A673 (cell line): ENCODE results near the gene ZNRF3. TPM values are rescaled to one million over a fixed set of nuclear protein-coding genes. Genes with fewer than 3 reads are reported as not detected.

Experiments
- BruUV-seq: library from RNA; stranded (reverse); fragments of 400-500 nt; replicated peaks from 2 replicates; lab custom pipeline; 2021; lab: Mats Ljungman, UMichigan
- CTCF ChIA-PET: fragments of 300-600 bp; sonication (Branson Sonifier 250); formaldehyde crosslinking; loops from one replicate; lab custom pipeline; 2022; ENCODE audit warnings: antibody characterized with exemption; lab: Charles Lee
- POLR2A ChIA-PET: fragments of 300-600 bp; sonication (Branson Sonifier 250); formaldehyde crosslinking; loops from one replicate; lab custom pipeline; 2022; ENCODE audit warnings: antibody characterized with exemption; ENCODE audit not compliant: low non-redundant PET; lab: Charles Lee
- DNase-seq: peaks from one replicate; pipeline ENCODE4 v3.0.0-alpha.2; 2015; ENCODE audit warnings: low spot score
- H3K27ac ChIP-seq: fragments of 200-600 bp; sonication (generic); 2 replicates; pipeline ENCODE4 v1.5.1; 2016; ENCODE audit warnings: mixed run types, low read depth, mild to moderate bottlenecking, mixed read lengths, antibody characterized with exemption, low read length; ENCODE audit not compliant: poor library complexity, severe bottlenecking
- H3K27me3 ChIP-seq: fragments of 200-600 bp; sonication (generic); replicated peaks from 2 replicates; pipeline ENCODE4 v1.6.1; 2017; ENCODE audit warnings: mixed run types, low read depth, mild to moderate bottlenecking, mixed read lengths, antibody characterized with exemption, low read length; ENCODE audit not compliant: insufficient read depth, poor library complexity
- H3K36me3 ChIP-seq: fragments of 200-600 bp; sonication (generic); 2 replicates; pipeline ENCODE4 v1.6.1; 2016; ENCODE audit warnings: mixed run types, mild to moderate bottlenecking, mixed read lengths, antibody characterized with exemption, low read length; ENCODE audit not compliant: insufficient read depth, poor library complexity, severe bottlenecking
- H3K4me1 ChIP-seq: fragments of 200-600 bp; sonication (generic); 2 replicates; pipeline ENCODE4 v1.6.1; 2017; ENCODE audit warnings: mixed run types, mild to moderate bottlenecking, mixed read lengths, antibody characterized with exemption, low read length; ENCODE audit not compliant: insufficient read depth, poor library complexity, severe bottlenecking
- H3K4me3 ChIP-seq: fragments of 200-600 bp; sonication (generic); 2 replicates; pipeline ENCODE4 v1.5.1; 2016; ENCODE audit warnings: low read depth, mixed run types, mild to moderate bottlenecking, mixed read lengths, low read length; ENCODE audit not compliant: poor library complexity, severe bottlenecking
- H3K9me3 ChIP-seq: fragments of 200-600 bp; sonication (generic); 2 replicates; pipeline ENCODE4 v1.6.1; 2016; ENCODE audit warnings: mixed run types, low read depth, mild to moderate bottlenecking, mixed read lengths, antibody characterized with exemption, low read length; ENCODE audit not compliant: poor library complexity, severe bottlenecking
- CTCF ChIP-seq: fragments of 300-800, 200-600 bp; sonication (generic); conservative IDR thresholded peaks from 2 replicates; pipeline ENCODE4 v1.5.1; 2017; ENCODE audit warnings: low read depth, mild to moderate bottlenecking, antibody characterized with exemption, low read length, moderate library complexity, mixed read lengths
- EZH2 ChIP-seq: fragments of 200-600 bp; sonication (generic); IDR thresholded peaks from 2 replicates; pipeline ENCODE4 v1.6.1; 2017; ENCODE audit warnings: borderline replicate concordance, low read depth, mild to moderate bottlenecking, mixed read lengths, antibody characterized with exemption, low read length; ENCODE audit not compliant: poor library complexity, severe bottlenecking
- intact Hi-C: fragments of 100-400 bp; cut with micrococcal nuclease; formaldehyde crosslinking; loops from one replicate; pipeline ENCODE4 v1.10.0; 2022; ENCODE audit not compliant: unreplicated experiment
- total RNA-seq: library from RNA; stranded (reverse); gene quantifications from 2 replicates; pipeline ENCODE4 v1.2.3, GENCODE V29; 2021

Gene ZNRF3
- total RNA-seq, 1 experiment from 2014 or later, result 11.9 TPM

- no TSS peak for BruUV-seq
- no peak for DNase-seq
- Histone ChIP-seq H3K27me3 (no peaks in the 10 kb centered on the region), H3K4me3 (no peak overlapping the region), H3K9me3 (no peaks in the 10 kb centered on the region), H3K27ac (no peak overlapping the region), H3K36me3 (no peaks in the 10 kb centered on the region), H3K4me1 (no peaks in the 10 kb centered on the region)
- TF ChIP-seq CTCF (no peak), EZH2 (no peak)
- ChIA-PET POLR2A (no interaction called here), CTCF (no interaction called here)
- intact Hi-C loops, result no loop called here
Measured at GRCh38 chr22:28869736-28870135, 13.6 kb upstream of the ZNRF3 start.

GRCh38 chr22:28873183-28873963 is 10.0 kb upstream of the ZNRF3 start:
- intact Hi-C loops, result no loop called here
- Histone ChIP-seq H3K4me3 (no peak overlapping the region), H3K27ac (no peak overlapping the region), H3K9me3 (no peaks in the 10 kb centered on the region), H3K36me3 (no peaks in the 10 kb centered on the region), H3K4me1 (no peaks in the 10 kb centered on the region), H3K27me3 (no peaks in the 10 kb centered on the region)
- no TSS peak for BruUV-seq
- ChIA-PET CTCF (interaction anchor here (0.6 kb wide), 1 partner anchor 10 kb away, joined by 4 read pairs; the partner anchor contains the start of gene ZNRF3), POLR2A (interaction anchor here (0.6 kb wide), 1 partner anchor 10 kb away, joined by 15 read pairs; the partner anchor contains the start of gene ZNRF3)
- TF ChIP-seq CTCF (no peak), EZH2 (no peak)
- peak; percentile 41 for DNase-seq

GRCh38 chr22:28874061-28874460 is 9.3 kb upstream of the ZNRF3 start:
- CTCF ChIA-PET, result interaction anchor here (0.6 kb wide), 1 partner anchor 9 kb away, joined by 4 read pairs; the partner anchor contains the start of gene ZNRF3
- Histone ChIP-seq H3K4me1 (no peaks in the 10 kb centered on the region), H3K27me3 (no peaks in the 10 kb centered on the region), H3K9me3 (no peaks in the 10 kb centered on the region), H3K27ac (no peak overlapping the region), H3K4me3 (no peak overlapping the region), H3K36me3 (no peaks in the 10 kb centered on the region)
- intact Hi-C loops, result no loop called here
- DNase-seq, result no peak
- POLR2A ChIA-PET, result no interaction called here
- TF ChIP-seq CTCF (no peak), EZH2 (no peak)
- no TSS peak for BruUV-seq
